Hematopoietic multipotent progenitor cell treated with erythropoietin and hydrocortisone succinate and interleukin-3 and kit ligand, for 17 days (in vitro differentiated cells): Measurements from ENCODE around the gene CALU.

ENCODE experiments used
- DNase-seq: peaks from one replicate; pipeline ENCODE4 v3.0.0-alpha.2; 2015; ENCODE audit warnings: low spot score

Gene CALU

DNA sequence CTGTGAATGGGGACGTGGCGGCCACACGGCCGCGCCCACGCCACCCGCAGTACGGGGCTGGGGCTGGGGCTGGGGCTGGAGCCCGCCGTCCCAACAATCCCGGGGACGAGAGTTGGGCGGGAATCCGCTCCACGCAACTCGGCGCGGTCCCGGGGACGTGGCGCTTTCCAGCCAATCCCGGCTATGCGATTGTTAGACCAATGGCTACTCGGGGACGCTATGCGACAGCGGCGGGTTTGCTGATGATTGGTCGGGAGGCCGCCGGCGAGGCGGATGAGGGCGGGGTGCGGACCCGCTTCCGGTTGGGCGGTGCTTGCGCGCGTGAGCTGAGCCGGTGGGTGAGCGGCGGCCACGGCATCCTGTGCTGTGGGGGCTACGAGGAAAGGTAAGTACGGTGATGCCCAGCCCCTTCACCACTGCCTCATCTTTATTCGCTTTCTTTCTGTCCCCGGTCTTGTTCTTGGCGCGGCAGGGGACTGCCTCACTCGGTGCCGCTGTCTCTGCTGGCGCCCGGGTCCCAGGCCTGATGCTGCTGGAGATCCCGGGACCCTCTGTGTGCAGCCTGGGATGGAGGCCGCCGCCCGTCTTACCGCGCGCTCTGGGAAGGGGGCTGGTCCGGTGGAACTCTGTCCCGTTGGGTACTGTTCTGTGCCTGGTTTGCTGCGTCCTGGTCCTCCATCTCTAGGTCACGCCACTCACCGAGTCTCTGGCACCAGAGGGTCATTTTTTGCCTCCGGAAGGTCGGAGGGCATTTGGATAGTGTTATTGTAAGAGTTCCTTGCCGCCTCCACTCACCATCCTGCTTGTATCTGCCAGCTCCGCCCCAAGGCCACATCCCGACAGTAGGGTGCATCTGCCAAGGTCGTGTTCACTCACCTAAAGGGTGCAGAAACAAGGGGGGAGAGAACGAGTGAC, at the start of gene CALU:
Gene CALU (plus strand): TSS at position 312 of the 915 bp plus-strand sequence. CDS start 9,225 bp downstream, outside the sequence.
- DNase-seq: peak; percentile 82

DNA sequence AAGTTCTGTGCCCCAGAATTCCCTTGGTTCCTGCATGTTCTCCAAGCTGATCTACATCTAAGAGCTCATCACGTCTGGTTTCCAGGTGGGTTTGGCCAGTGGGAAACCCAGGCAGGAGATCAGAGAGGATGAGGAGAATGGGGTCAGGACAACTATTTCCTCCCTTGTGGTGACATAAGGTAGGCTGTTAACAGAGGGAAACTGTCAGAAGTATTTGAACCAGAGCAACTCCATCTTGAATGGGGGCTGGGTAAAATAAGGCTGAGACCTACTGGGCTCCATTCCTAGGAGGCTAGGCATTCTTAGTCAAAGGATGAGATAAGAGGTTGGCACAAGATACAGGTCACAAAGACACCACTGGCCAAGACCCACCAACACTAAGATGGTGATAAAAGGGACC, 47.9 kb upstream of the CALU start:
- no peak for DNase-seq

GRCh38 chr7:128692623-128693270, 46.4 kb upstream of the CALU start:
- DNase-seq: no peak

GRCh38 chr7:128693373-128694015, 45.7 kb upstream of the CALU start:
- no peak for DNase-seq

DNA sequence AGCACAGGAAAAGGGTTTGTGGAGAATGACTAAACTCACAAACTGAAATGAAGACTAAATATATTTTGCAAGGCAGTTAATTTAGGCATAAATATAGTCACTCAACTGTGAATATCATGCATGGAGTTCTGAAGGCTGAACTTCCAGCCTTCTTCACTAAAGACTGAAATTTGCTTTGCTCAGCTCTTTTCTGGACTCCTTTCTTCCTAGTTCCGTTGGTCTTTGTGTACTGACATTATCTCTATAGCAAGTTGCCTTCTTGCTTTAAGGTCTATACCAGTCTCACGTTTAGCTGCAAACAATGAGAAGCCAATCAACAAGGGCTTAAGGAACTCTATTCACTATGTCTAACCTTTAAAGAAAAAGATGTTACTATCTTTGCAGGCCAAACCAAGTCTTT, 44.4 kb upstream of the CALU start:
- no peak for DNase-seq

- DNase-seq: no peak
These were observed 41.8 kb upstream of the CALU start for GRCh38 chr7:128697302-128697905.

DNA sequence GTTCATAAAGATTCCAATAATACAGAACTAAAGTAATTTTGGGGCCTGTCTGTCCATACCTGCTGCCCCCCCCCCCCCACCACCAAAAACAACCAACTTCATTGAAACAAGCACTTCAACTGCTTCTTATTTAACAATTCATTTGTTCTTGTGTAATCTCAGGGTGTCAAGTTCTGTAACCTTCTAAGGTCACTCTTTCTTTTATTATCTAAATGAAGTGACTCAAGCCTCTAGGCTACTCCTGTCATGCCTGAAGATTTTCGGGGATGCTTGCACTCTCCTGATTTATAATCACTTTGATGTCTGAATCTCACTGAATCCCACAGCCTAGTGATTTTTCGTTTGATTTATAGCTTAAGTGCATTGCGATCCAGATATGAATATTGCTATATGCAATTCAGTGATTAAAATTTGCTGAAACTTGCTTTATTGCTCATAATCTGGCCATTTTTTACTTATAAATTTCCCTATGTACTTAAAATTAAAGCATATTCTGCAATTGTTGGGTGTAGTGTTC, 39.9 kb upstream of the CALU start:
- no peak for DNase-seq

DNA sequence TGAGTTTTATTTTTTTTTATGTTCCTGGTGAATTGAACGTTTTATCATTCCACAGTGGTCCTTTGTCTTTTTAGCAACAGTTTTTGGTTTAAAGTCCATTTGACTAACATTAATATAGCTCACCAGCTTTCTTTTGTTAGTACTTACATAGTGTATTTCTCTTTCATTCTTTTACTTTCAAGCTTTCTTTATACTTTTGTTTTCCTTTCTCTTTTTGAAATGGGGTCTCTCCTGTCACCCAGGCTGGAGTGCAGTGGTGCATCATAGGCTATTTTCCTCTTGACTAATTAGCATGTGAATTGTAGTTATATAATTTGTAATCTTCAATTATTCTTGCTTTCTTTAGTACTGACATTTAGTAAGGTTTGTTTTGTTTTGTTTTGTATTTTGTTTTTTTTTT, 39.3 kb upstream of the CALU start:
- no peak for DNase-seq

DNA sequence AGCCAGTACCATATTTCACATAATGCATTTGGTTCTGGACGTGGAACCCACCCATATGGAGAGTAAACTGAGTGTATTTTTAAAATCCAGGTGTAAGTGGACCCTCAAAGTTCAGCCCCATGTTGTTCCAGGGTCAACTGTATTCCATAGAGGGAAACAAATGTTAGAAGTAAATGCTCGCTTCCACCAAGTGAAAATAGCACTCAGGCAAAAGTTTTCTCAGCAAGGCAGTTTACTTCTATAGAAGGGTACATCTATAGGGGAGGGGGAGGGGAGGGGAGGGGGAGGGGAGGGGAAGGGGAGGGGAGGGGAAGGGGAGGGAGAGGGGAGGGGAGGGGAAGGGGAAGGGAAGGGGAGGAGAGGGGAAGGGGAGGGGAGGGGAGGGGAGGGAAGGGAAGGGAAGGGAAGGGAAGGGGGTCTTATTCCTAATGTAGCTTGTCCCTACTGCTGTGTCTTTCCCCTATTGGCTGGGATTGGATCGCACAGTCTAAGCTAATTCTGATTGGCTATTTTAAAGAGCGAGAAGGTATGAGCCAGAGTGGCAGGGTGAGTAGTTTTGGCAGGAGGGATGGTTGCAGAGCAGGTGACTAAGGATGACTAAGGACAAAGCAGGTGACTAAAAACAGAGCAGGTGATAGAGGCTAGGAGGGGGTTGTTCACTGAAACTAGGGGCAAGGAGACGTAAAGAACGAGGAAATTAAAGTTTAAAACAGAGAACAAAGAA, 37.9 kb upstream of the CALU start:
- DNase-seq: no peak

- DNase-seq: no peak
These were observed 35.4 kb upstream of the CALU start for GRCh38 chr7:128703609-128704241.

DNA sequence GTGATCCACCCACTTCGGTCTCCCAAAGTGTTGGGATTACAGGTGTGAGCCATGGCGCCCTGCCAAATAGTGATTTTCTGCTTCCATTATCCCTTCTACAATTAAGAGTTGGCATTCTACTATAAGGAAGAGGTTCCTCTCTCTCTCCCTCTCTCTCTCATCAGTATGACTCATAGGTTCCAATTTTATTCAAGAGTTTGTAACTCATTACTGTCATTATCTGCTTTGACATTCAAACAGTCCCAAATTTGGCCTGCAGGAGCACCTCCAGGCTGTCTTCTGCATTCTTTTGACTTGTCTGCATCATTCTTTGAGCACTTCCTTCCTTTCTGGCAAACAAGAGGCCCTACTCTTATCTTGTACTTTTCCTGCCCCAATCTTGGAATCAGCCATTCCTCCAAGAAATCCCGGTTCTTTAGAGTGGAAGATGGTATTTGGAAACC, 33.2 kb upstream of the CALU start:
- no peak for DNase-seq

DNA sequence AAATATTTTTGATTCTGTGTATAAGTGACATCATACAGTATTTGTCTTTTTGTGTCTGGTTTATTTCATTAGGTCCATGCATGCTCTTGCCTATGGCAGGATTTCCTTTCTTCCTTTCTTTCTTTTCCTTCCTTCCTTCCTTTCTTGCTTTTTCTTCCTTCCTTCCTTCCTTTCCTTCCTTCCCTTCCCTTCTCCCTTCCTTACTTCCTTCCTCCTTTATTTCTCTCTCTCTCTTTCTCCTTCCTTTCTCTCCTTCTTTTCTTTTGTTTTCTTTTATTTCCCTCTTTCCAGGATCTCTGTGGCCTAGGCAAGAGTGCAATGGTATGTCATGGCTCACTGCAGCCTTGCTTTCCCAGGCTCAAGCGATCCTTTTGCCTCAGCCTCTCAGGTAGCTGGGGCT, 31.4 kb upstream of the CALU start:
- DNase-seq: no peak

GRCh38 chr7:128708235-128708634, 30.9 kb upstream of the CALU start:
- no peak for DNase-seq

DNA sequence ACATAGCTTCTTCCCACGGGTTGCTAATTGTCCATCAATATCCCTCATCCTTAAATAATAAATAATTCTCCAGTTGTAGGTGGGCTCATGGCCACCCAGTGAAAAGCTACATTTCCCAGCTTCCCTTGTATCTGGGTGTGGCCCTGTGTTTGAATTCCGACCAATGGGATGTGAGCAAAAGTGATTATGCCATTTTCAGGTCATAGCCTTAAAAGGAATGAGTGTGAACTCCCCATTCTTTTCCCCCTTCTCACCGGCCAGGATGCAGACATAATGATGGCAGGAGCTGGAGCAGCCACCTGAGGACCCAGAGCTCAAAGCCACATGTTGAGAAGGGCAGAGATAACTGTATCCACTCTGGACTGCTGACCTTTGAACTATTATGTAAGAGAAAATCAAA, 30.3 kb upstream of the CALU start:
- no peak for DNase-seq

DNA sequence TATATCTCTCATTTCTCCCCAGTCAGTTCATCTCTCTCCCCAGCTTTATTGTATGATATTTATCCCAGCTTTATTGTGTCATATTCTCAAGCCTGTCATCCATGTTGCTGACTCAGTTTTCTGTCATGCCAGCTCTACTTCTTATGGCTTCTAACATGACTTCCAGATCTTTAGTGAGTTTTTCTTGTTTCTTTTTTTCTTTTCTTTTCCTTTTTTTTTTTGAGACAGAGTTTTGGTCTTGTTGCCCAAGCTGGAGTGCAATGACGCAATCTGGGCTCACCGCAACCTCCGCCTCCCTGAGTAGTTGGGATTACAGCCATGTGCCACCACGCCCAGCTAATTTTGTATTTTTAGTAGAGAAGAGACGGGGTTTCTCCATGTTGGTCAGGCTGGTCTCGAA, 28.7 kb upstream of the CALU start:
- no peak for DNase-seq

GRCh38 chr7:128713794-128714193, 25.4 kb upstream of the CALU start:
- no peak for DNase-seq

- DNase-seq: no peak
These were observed 24.3 kb upstream of the CALU start for GRCh38 chr7:128714701-128715495.

DNA sequence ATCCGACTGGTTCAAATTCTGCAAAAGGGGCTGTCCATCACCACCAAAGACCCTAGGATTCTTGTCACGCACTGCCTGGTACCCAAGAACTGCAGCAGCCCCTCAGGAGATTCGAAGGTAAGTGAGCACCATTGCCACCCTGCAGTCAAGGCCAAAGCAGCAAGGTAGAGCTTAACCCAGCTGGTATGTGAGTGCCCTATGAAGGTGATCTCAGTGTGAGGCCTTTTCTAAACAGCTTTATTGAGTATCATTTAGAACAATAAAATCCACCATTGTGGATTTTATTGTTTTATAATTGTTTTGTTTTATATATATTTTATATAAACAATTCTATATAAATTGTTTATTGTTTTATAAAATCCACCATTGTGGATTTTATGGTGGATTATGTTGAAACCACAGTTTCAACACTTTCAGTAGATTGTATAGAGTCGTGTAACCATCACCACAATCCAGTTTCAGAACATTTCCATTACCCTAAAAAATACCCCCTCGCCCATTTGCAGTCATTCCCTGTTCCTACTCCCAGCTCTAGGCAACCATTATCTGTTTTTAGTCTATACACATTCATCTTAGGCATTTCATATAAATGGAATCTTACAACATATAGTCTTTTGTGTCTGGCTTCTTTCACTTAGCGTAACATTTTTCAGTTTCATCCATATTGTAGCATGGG, 20.1 kb upstream of the CALU start:
- DNase-seq: no peak

GRCh38 chr7:128721376-128721775, 17.8 kb upstream of the CALU start:
- no peak for DNase-seq

- DNase-seq: no peak
These were observed 14.4 kb upstream of the CALU start for GRCh38 chr7:128724743-128725142.
